Measurements from ENCODE around the gene RPP40.

DNA sequence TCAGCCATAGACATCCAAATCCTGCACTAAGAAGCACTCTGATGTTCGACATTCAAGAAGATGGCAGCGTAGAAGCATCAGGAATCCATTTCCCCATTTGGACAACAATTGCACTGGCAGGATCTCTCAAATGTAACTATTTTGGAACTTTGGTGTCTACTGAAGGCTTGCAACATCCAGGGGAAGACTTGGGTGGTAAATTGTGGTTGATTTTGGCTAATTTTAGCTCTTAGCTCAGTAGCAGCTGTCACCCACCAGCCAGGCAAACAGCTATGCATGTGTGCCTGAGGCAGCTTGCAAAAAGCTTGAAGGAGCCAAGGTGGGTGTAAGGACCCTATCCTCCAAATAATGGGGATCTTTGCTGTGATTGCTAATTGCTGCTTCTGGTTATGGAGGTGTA is 46.2 kb upstream of the RPP40 start:
- TF ChIP-seq EZH2 (IDR thresholded peaks at IDR 0.05) (no peak), POLR2AphosphoS5 (IDR thresholded peaks at IDR 0.05; ENCODE audit: borderline replicate concordance, low read depth, low read length) (no peak), FOXP2 (optimal IDR thresholded peaks at IDR 0.05; ENCODE audit: control extremely low read depth, extremely low read length, insufficient read depth) (no peak)
